Measurements from ENCODE around the gene CASP6. TPM values are rescaled to one million over a fixed set of nuclear protein-coding genes. Genes with fewer than 3 reads are reported as not detected.

The CASP6 gene
- total and polyA plus RNA-seq, 2 of the 8 experiments (the other 6 are each of a cell fraction or from before 2014, with no cell fraction given), result 29.5 to 35.1 TPM

DNA sequence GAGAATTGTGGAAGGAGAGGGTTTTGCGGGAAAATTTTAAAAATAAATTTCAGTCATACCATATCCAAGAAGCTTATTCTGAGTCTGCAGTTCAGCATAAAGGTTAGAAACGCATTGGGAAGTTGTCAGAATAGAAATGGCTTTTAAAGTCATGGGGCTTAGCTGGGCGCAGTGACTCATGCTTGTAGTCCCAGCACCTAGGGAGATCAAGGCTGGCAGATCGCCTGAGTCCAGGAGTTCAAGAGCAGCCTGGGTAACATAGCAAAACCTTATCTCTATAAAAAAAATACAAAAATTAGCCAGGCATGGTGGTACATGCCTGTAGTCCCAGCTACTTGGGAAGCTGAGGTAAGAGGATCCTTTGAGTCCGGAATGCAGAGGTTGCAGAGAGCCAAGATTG lies 30.5 kb upstream of the CASP6 start (continued):
- no peak for TF ChIP-seq GABPA (IDR thresholded peaks at IDR 0.05; ENCODE audit: borderline replicate concordance, insufficient read depth, low read length)
- no peak for TF ChIP-seq PHF8 (conservative IDR thresholded peaks at IDR 0.05; ENCODE audit: low read depth, low read length)
- no peak for TF ChIP-seq TBP (IDR thresholded peaks at IDR 0.05; ENCODE audit: low read depth, low read length)
- TF ChIP-seq SRF (IDR thresholded peaks at IDR 0.05; ENCODE audit: low read depth, low read length), result no peak
- TF ChIP-seq KDM4A (IDR thresholded peaks at IDR 0.05; ENCODE audit: low read depth, low read length, severe bottlenecking), result no peak
- no peak for TF ChIP-seq BRCA1 (IDR thresholded peaks at IDR 0.05; ENCODE audit: low read depth, low read length)
- TF ChIP-seq POU5F1 (IDR thresholded peaks at IDR 0.05; ENCODE audit: low read depth, low read length), result no peak
- TF ChIP-seq RBBP5 (IDR thresholded peaks at IDR 0.05; ENCODE audit: borderline replicate concordance, low read depth, low read length), result no peak
